Measurements from ENCODE around the gene SYCP2L.
"Not testable (repeated sequence)": the region's sequence is repeated elsewhere in the genome, so short reads cannot be mapped to it uniquely, and the experiment has no call there.

The SYCP2L gene

GRCh38 chr6:10981409-10981808, 94.6 kb downstream of the SYCP2L start:
- H3K27me3 ChIP-seq (ENCODE audit: insufficient read depth, low read depth) = no peaks in the 10 kb centered on the region
- H3K9ac ChIP-seq = no peak overlapping the region
- no peak overlapping the region for H3K4me3 ChIP-seq (IDR thresholded peaks at IDR 0.05; ENCODE audit: insufficient read depth, low read depth, low read length)
- no peaks in the 10 kb centered on the region for H3K36me3 ChIP-seq (ENCODE audit: insufficient read depth)
- no peaks in the 10 kb centered on the region for H3K79me2 ChIP-seq (ENCODE audit: insufficient read depth, low read depth)
- H2AFZ ChIP-seq (ENCODE audit: low read depth) = no peak overlapping the region
- H3K27ac ChIP-seq = no peak overlapping the region
- TF ChIP-seq, protein P1, sequence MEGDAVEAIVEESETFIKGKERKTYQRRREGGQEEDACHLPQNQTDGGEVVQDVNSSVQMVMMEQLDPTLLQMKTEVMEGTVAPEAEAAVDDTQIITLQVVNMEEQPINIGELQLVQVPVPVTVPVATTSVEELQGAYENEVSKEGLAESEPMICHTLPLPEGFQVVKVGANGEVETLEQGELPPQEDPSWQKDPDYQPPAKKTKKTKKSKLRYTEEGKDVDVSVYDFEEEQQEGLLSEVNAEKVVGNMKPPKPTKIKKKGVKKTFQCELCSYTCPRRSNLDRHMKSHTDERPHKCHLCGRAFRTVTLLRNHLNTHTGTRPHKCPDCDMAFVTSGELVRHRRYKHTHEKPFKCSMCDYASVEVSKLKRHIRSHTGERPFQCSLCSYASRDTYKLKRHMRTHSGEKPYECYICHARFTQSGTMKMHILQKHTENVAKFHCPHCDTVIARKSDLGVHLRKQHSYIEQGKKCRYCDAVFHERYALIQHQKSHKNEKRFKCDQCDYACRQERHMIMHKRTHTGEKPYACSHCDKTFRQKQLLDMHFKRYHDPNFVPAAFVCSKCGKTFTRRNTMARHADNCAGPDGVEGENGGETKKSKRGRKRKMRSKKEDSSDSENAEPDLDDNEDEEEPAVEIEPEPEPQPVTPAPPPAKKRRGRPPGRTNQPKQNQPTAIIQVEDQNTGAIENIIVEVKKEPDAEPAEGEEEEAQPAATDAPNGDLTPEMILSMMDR (conservative IDR thresholded peaks at IDR 0.05; ENCODE audit: low read depth, low read length) = no peak
- H3K4me2 ChIP-seq = no peak overlapping the region
- no peaks in the 10 kb centered on the region for H4K20me1 ChIP-seq (ENCODE audit: insufficient read depth)
- H3K4me1 ChIP-seq (ENCODE audit: low read depth, poor library complexity, severe bottlenecking) = peaks cover 4% of the 10 kb centered on the region

- H3K79me2 ChIP-seq (ENCODE audit: insufficient read depth, low read depth); H3K4me2 ChIP-seq; H3K9ac ChIP-seq; H2AFZ ChIP-seq (ENCODE audit: low read depth); H3K4me1 ChIP-seq (ENCODE audit: low read depth, poor library complexity, severe bottlenecking); H3K27ac ChIP-seq; H3K36me3 ChIP-seq (ENCODE audit: insufficient read depth); H3K27me3 ChIP-seq (ENCODE audit: insufficient read depth, low read depth); H4K20me1 ChIP-seq (ENCODE audit: insufficient read depth); H3K4me3 ChIP-seq (IDR thresholded peaks at IDR 0.05; ENCODE audit: insufficient read depth, low read depth, low read length): not testable (repeated sequence)
These were observed 98.1 kb downstream of the SYCP2L start for GRCh38 chr6:10984959-10985358.

DNA sequence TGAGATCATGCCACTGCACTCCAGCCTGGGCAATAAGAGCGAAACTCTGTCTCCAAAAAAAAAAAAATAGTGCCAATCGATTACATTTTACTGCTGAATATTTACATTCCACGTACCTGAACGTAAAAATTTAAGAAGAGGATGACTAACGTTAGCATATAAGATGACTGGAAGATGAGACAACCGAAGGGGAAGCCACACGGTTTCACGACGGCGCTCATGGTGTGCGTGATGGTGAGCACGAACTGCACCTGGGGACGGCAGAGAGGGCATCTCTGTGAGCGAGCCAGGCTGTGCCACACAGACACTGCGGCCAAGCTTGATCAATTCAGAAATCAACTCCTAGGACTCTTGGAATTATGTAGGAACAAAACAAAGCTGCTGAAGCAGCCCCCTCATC, 102.7 kb downstream of the SYCP2L start:
- no peak overlapping the region for H3K4me3 ChIP-seq (IDR thresholded peaks at IDR 0.05; ENCODE audit: insufficient read depth, low read depth, low read length)
- H2AFZ ChIP-seq (ENCODE audit: low read depth) = no peak overlapping the region
- H3K4me1 ChIP-seq (ENCODE audit: low read depth, poor library complexity, severe bottlenecking) = no peaks in the 10 kb centered on the region
- no peak overlapping the region for H3K4me2 ChIP-seq
- no peaks in the 10 kb centered on the region for H3K79me2 ChIP-seq (ENCODE audit: insufficient read depth, low read depth)
- H3K27ac ChIP-seq = no peak overlapping the region
- H4K20me1 ChIP-seq (ENCODE audit: insufficient read depth) = no peaks in the 10 kb centered on the region
- no peaks in the 10 kb centered on the region for H3K36me3 ChIP-seq (ENCODE audit: insufficient read depth)
- no peaks in the 10 kb centered on the region for H3K27me3 ChIP-seq (ENCODE audit: insufficient read depth, low read depth)
- TF ChIP-seq, protein P1 (conservative IDR thresholded peaks at IDR 0.05; ENCODE audit: low read depth, low read length) = no peak
- H3K9ac ChIP-seq = no peak overlapping the region

DNA sequence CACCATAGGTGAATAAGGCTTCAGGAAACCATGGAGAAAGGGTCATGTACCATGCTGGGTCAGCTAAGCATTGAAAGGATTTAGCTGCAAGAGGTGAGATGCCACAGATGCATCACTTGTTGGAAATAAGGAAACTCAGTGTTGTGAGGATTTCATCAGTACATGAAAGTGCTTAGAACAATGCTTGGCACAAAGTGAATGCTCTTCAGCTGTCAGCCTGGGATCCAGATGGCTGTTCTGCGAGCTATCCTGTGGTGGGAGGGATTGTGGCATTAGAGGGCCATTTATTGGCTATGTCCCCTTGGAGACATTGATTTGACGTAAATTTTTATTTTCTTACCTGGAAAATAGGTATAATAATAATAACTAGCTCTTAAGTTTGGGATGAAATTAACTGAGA, 104.3 kb downstream of the SYCP2L start:
- Histone ChIP-seq H3K4me1 (ENCODE audit: low read depth, poor library complexity, severe bottlenecking) (no peaks in the 10 kb centered on the region), H3K4me3 (IDR thresholded peaks at IDR 0.05; ENCODE audit: insufficient read depth, low read depth, low read length) (no peak overlapping the region), H2AFZ (ENCODE audit: low read depth) (no peak overlapping the region), H3K79me2 (ENCODE audit: insufficient read depth, low read depth) (no peaks in the 10 kb centered on the region), H3K9ac (no peak overlapping the region), H4K20me1 (ENCODE audit: insufficient read depth) (no peaks in the 10 kb centered on the region), H3K36me3 (ENCODE audit: insufficient read depth) (no peaks in the 10 kb centered on the region), H3K27me3 (ENCODE audit: insufficient read depth, low read depth) (no peaks in the 10 kb centered on the region), H3K4me2 (no peak overlapping the region), H3K27ac (no peak overlapping the region)
- TF ChIP-seq, protein P1 (conservative IDR thresholded peaks at IDR 0.05; ENCODE audit: low read depth, low read length) = no peak

GRCh38 chr6:10993896-10994295, 107.0 kb downstream of the SYCP2L start:
- Histone ChIP-seq H3K4me1 (ENCODE audit: low read depth, poor library complexity, severe bottlenecking) (no peaks in the 10 kb centered on the region), H3K4me3 (IDR thresholded peaks at IDR 0.05; ENCODE audit: insufficient read depth, low read depth, low read length) (no peak overlapping the region), H2AFZ (ENCODE audit: low read depth) (no peak overlapping the region), H3K4me2 (no peak overlapping the region), H4K20me1 (ENCODE audit: insufficient read depth) (no peaks in the 10 kb centered on the region), H3K9ac (no peak overlapping the region), H3K36me3 (ENCODE audit: insufficient read depth) (no peaks in the 10 kb centered on the region), H3K27ac (no peak overlapping the region), H3K79me2 (ENCODE audit: insufficient read depth, low read depth) (no peaks in the 10 kb centered on the region), H3K27me3 (ENCODE audit: insufficient read depth, low read depth) (no peaks in the 10 kb centered on the region)
- TF ChIP-seq, protein P1 (conservative IDR thresholded peaks at IDR 0.05; ENCODE audit: low read depth, low read length) = no peak

Measured in KMS-11 (cell line).